GM21528 (cell line): ENCODE measurements around the gene SAXO1.
"Not testable (repeated sequence)": the region's sequence is repeated elsewhere in the genome, so short reads cannot be mapped to it uniquely, and the experiment has no call there.

ENCODE experiments used
- ATAC-seq: cut with Tn5 transposase; IDR thresholded peaks from one replicate; pipeline ENCODE4 v1.9.1; 2021; ENCODE audit warnings: mild to moderate bottlenecking, moderate library complexity; ENCODE audit not compliant: unreplicated experiment, low FRiP score

Gene SAXO1

GRCh38 chr9:19033015-19033414 lies at the start of gene SAXO1:
TSS of gene SAXO1 (minus strand) at chr9:19033209. CDS start at chr9:19032908, 301 bp downstream.
- no peak for ATAC-seq

GRCh38 chr9:19074836-19075235 lies 41.8 kb upstream of the SAXO1 start:
- ATAC-seq: no peak

DNA sequence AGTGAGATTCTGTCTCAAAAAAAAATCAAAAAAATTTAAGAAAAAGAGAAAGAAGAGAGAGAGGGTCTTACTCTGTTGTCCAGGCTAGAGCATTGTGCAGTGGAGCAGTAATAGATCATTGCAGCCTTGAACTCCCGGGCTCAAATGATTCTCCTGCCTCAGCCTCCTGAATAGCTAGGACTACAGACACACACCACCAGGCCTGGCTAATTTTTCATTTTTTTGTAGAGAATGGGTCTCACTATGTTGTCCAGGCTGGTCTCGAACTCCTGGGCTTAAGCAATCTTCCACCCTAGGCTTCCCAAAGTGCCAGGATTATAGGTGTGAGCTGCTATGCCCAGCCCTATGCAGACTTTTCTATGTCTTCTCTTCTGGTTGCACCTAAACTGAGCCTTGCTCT lies 41.2 kb upstream of the SAXO1 start:
- no peak for ATAC-seq

DNA sequence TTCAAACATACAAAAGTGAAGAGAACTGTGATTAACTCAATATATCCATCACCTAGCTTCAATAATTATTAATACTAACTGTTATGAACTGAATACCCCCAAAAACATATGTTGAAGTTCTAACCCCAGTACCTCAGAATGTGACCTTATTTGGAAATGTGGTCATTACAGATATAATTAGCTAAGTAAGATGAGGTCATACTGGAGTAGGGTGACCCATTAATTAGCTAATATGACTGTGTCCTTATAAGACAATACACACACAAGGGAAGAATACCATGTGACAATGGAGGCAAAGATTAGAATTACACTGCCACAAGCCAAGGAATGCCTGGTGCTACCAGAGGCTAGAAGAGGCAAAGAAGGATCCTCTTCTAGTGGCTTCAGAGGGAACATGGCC lies 24.0 kb upstream of the SAXO1 start:
- no peak for ATAC-seq

- no peak for ATAC-seq
Observed at GRCh38 chr9:19050637-19051591, 17.9 kb upstream of the SAXO1 start.

- no peak for ATAC-seq
Observed at GRCh38 chr9:19049917-19050636, 17.1 kb upstream of the SAXO1 start.

DNA sequence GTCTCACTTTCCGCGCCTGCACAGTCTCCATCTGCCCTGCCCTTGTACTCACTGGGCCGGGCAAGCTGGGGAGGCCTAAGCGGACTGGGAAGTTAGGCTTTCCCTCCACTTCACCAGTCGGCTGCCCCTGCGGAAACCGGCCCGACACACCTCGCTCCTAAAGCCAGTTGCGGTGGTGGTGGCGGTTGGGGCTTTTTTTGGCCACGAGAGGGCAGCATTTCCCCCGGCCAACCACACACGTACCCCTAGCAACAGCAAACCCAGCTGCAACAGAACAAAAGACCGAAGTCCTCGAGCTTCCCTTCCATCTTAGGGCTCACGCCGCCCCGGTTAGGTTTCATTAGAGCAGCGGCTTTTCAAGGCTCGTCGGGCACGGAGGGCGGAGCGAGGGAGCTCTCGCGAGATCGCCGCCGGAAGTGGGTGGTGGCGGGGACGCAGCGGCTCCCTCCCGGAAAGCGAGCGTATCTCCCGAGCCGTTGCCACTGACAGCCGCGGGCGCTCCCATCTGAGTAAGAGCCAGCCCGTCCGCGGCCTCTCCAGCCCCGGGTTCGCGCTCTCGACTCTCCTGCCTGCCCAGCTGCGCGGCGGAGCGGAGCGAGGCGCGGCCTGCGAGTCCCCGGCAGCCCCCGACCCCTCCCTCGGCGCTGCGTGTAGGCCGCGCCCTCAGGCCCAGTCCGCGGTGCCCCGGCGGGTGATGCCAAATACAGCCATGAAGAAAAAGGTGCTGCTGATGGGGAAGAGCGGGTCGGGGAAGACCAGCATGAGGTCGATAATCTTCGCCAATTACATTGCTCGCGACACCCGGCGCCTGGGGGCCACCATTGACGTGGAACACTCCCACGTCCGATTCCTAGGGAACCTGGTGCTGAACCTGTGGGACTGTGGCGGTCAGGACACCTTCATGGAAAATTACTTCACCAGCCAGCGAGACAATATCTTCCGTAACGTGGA lies 16.2 kb upstream of the SAXO1 start, which contains the start of gene RRAGA:
TSS of gene RRAGA (plus strand) at position 462 of the 951 bp plus-strand sequence. CDS start at position 695, 233 bp downstream.
- ATAC-seq: peak; percentile 98

DNA sequence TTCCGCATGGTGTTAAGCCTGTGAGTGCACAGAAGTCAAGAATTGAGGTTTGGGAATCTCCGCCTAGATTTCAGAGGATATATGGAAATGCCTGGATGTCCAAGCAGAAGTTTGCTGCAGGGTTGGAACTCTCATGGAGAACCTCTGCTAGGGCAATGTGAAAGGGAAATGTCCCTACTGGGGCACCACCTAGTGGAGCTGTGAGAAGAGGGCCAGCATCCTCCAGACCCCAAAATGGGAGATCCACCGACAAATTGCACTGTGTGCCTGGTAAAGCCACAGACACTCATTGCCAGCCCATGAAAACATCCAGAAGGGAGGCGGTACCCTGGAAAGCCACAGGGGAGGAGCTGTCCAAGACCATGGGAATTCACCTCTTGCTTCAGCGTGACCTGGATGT lies 3.6 kb upstream of the SAXO1 start:
- no peak for ATAC-seq

DNA sequence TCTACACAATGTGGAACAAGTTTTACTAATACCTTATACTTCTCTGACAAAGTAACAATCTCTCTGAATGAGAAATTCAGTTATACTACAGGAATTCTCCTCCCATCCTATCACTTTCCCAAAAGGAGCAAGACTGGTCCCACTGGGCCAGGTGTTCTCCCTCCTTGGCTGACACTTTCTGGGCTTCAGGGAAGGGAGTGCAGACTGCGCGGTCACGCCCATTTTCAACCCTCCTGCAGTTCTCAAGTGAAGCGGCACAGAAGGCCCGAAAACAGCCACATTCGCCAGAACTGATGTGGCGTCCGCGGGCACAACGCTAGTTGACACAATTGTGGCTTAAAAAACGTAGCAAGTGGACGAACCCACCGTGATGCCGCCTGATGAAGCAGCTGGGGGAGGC lies 603 bp downstream of the SAXO1 start:
- no peak for ATAC-seq

- ATAC-seq: no peak
Observed at GRCh38 chr9:19030899-19031298, 2.1 kb downstream of the SAXO1 start.

DNA sequence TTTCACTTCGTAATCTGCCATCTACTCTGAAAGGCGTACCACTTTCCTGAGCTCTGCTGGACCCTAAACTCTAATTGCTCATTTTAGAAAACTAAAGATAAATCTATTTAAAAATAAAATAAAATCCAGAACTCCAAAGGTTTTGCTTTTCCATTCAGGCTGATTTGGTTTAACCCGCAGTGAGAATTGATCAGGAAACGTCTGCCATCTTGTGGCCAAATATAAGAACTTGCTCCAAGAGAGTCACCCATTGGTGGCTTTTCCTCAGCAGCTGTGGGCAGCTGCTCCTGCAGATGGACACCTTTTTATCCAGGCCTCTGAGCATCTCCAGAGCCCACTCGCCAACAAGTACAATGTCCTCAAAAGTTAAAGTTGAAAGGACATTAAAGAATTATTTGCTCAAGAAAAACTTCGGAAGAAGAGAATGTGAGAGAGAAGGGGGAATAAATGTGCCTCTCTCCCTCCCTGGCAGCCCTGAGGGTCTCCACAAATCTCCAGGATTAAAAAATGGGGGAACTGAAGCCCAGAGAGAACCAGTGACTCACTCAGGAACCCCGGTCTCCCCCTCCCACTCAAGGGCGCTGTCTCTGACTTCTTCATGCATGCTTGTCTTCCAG lies 4.1 kb downstream of the SAXO1 start:
- peak; percentile 74 for ATAC-seq

GRCh38 chr9:19027825-19028224 lies 5.2 kb downstream of the SAXO1 start:
- no peak for ATAC-seq

- no peak for ATAC-seq
Observed at GRCh38 chr9:19026375-19026774, 6.6 kb downstream of the SAXO1 start.

DNA sequence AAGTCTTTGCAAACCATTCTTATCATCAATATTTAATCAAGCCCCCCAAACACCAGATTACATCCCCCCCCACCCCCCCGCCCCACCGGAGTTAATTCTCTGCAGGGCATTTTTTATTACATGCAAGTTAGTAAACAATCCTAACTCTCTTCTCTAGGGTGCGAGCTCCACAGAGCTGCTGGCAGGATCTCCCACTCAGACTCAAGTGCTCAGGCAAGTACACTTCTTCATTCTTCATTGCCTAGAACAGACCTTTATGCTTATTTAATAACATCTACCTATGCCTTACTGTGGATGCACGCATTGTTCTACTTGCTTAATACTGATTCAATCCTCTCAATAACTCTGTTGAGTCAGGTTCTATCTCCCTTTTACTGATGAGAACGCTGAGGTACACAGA lies 9.9 kb downstream of the SAXO1 start:
- ATAC-seq: no peak

GRCh38 chr9:19022206-19022605 lies 10.8 kb downstream of the SAXO1 start:
- no peak for ATAC-seq

DNA sequence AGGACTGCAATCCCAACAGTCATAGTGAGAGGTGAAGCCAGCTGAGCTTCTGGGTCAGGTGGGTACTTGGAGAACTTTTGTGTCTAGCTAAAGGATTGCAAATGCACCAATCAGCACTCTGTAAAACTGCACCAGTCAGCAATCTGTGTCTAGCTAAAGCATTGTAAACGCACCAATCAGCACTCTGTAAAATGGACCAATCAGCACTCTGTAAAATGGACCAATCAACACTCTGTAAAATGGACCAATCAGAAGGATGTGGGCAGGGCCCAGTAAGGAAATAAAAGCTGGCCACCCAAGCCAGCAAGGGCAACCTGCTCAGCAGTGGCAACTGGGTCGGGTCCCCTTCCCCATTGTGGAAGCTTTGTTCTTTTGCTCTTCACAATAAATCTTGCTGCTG lies 11.4 kb downstream of the SAXO1 start:
- ATAC-seq: not testable (repeated sequence)

DNA sequence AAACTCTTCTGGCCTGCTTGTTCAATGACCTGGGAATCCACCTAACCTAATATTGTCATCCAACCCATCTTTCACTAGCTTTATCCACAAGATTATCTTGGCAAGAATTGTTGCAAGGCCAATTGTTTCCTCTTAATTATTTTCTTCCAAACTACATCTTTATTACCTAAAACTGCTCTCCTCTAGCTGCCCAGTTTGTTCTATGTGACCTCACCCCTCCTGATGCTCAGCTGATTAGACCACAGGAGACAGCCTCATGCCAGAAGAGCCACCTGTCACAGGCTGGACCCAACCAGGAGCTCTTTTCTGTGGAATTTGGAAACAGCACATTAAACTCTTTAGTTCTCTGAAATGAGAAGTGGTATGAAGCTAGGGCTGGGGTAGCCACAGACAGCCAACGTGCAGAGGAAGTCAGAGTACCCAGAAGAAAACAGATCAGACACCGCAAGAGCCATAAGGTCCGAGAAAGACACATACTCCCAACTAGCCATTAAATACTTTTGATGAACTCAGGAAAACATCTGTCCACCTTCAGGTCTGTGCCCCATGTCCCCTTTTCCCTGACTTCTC lies 12.0 kb downstream of the SAXO1 start:
- ATAC-seq: no peak

- ATAC-seq: no peak
Observed at GRCh38 chr9:19018201-19018600, 14.8 kb downstream of the SAXO1 start.

DNA sequence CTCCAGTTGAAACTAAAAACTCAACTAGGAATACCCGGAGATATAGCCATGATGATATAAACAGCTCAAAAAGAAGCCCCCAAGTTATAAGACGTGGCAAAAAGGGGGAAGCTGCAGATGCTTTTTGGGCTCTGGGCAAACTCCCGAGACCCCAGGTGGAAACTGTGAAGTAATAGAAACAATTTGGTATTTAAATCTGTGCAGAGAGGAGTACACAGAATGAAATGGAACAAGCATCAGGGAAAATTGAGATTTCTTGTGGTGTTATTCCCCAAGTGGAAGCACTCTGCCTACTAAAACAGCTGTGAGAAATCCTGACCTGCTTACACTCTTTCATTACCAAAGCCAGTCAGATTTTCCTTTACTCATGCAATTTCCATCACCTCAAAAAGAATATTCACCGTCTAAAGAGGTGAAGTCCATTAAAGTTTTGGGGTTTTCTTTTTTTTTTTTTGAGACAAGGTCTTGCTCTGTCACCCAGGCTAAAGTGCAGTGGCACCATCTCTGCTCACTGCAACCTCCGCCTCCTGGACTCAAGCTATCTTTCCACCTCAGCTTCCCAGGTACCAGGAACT lies 23.5 kb downstream of the SAXO1 start:
- ATAC-seq: no peak
